HG02642 (cell line): ENCODE data around the gene UQCC5.
A peak's percentile ranks its signal among the peaks of the same experiment; 100 is the strongest.

ENCODE experiments used
- ATAC-seq: cut with Tn5 transposase; IDR thresholded peaks from one replicate; pipeline ENCODE4 v1.9.1; 2021; ENCODE audit warnings: mild to moderate bottlenecking; ENCODE audit not compliant: unreplicated experiment, poor library complexity

Gene UQCC5, protein sequence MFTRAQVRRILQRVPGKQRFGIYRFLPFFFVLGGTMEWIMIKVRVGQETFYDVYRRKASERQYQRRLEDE

DNA sequence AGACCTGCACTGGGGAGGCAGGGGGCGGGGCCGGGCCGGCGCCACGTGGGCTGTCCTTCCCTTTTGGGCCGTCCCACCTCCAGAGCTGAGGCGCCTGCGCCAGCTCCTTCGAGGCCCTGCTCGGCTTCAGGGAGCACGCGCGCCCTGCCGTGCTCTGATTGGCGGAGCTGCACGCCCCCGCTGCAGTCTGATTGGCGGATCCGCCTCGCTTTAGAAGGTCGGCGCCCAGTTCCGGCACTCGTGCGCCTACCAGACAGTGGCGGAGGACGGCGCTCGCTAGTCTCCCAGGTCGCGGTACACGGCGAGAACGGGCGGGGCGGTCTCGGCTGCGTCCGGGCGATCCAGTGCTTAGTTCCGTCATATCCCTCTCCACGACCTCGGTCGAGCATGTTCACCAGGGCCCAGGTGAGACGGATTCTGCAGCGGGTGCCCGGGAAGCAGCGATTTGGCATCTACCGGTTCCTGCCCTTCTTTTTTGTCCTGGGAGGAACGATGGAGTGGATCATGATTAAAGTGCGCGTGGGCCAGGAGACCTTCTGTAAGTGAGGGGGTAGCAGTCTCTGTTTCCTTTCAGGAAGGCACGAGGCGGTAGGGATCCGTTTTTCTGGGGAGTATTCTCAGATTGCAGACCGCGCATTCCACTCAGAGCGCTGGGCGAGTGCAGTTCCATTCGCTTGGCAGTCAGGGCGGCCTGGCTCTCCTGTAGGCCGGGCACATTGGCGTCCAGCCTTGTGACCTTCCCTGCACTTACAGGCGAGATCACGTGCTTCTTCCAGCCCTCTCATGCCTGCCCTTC lies at the start of gene UQCC5:
TSS of gene UQCC5 (plus strand) at position 237 of the 796 bp plus-strand sequence. CDS start at position 388, 151 bp downstream.
- peak; percentile 82 for ATAC-seq

DNA sequence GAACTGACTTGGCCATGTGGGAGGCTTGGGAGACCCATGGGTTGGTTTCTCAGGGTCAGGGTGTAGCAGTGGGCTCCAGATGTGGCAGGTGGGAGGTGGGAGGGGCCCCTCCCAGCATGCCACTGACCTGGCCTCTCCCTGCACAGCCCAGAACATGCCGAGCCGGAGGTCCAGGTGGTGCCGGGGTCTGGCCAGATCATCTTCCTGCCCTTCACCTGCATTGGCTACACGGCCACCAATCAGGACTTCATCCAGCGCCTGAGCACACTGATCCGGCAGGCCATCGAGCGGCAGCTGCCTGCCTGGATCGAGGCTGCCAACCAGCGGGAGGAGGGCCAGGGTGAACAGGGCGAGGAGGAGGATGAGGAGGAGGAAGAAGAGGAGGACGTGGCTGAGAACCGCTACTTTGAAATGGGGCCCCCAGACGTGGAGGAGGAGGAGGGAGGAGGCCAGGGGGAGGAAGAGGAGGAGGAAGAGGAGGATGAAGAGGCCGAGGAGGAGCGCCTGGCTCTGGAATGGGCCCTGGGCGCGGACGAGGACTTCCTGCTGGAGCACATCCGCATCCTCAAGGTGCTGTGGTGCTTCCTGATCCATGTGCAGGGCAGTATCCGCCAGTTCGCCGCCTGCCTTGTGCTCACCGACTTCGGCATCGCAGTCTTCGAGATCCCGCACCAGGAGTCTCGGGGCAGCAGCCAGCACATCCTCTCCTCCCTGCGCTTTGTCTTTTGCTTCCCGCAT lies 49.2 kb upstream of the UQCC5 start:
- no peak for ATAC-seq

DNA sequence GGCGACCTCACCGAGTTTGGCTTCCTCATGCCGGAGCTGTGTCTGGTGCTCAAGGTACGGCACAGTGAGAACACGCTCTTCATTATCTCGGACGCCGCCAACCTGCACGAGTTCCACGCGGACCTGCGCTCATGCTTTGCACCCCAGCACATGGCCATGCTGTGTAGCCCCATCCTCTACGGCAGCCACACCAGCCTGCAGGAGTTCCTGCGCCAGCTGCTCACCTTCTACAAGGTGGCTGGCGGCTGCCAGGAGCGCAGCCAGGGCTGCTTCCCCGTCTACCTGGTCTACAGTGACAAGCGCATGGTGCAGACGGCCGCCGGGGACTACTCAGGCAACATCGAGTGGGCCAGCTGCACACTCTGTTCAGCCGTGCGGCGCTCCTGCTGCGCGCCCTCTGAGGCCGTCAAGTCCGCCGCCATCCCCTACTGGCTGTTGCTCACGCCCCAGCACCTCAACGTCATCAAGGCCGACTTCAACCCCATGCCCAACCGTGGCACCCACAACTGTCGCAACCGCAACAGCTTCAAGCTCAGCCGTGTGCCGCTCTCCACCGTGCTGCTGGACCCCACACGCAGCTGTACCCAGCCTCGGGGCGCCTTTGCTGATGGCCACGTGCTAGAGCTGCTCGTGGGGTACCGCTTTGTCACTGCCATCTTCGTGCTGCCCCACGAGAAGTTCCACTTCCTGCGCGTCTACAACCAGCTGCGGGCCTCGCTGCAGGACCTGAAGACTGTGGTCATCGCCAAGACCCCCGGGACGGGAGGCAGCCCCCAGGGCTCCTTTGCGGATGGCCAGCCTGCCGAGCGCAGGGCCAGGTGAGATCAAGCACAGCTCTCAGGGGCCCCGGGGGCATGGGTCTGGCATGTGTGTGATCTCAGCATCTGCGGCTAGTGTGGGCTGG lies 48.4 kb upstream of the UQCC5 start:
- ATAC-seq = no peak

DNA sequence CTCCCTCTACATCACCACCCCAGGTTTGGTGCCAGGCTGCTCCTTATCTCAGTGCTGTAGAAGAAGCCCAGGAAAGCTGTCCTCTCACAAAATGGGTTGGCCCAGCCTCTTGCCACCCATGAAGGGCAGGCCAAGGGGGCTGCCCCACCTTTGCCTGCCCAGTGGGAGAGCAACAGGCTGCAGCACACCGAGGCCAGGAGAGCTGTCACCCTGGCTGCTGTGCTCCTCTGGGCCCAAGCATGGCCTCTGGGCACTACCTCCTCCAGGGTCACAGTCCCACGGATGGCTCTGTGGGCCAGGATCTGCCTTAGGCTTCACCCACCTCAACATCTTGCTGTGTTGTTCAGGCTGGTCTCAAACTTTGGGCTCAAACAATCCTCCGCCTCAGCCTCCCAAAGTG lies 47.7 kb upstream of the UQCC5 start:
- ATAC-seq = no peak

DNA sequence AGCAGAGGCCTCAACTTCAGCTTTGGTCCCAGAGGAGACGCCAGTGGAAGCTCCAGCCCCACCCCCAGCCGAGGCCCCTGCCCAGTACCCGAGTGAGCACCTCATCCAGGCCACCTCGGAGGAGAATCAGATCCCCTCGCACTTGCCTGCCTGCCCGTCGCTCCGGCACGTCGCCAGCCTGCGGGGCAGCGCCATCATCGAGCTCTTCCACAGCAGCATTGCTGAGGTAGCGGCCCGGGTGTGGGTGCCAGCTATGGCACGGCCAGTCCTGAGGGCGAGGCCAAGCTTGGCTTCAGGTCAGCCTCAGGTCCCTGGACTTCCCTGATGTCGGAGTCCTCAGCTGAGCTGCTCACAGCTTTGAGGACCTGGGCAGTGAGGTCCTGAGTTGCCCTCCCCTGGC lies 47.0 kb upstream of the UQCC5 start:
- ATAC-seq = no peak

DNA sequence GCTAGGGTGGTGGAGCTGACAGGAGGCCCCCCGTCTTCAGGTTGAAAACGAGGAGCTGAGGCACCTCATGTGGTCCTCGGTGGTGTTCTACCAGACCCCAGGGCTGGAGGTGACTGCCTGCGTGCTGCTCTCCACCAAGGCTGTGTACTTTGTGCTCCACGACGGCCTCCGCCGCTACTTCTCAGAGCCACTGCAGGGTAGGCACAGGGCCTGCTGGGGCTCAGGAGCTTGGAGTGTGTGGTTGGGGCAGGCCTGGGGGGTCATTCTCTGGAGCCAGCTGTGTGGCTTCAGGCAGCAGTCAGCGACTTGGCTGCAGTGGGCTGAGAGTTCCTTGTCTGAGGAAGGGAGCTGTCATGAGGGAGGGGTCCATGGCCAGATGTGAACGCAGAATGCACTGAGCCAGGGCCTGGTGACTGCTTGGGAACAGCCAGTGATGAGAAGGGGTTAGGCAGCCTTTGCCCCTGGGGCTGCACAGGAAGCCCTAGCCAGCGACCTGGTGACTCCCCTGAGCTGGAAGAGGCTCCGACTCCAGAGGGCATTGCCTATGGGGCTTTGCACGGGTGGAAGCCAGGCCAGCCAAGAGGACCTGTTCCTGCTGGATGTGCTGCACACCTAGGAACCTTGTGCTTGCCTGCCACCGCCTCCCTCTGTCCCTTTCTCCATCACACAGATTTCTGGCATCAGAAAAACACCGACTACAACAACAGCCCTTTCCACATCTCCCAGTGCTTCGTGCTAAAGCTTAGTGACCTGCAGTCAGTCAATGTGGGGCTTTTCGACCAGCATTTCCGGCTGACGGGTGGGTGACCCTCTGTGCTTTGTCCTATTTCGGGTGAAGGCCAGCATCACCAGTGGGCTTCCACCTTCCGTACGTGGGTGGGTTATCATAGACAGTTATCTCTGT lies 46.1 kb upstream of the UQCC5 start:
- no peak for ATAC-seq

DNA sequence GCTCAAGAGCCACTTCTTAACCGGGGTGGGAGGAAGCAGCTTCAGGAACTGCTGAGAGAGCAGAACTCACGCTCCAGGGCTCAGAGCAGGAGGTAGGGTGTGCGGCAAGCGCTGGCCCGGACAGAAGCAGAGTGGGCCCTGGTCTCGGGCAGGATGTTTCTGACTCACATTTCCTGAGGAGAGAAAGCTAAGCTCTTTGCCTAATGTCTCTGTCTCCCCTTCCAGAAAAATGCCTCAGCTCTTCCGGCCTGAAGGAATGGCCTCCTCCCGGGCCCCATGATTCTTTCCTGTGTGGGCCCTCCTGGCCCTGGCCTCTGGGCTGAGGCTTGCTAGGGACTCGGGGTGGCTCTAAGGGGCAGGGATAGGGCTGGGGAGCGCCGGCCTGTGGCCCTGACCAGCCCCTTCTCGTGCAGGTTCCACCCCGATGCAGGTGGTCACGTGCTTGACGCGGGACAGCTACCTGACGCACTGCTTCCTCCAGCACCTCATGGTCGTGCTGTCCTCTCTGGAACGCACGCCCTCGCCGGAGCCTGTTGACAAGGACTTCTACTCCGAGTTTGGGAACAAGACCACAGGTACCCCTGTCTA lies 45.4 kb upstream of the UQCC5 start:
- ATAC-seq = no peak

DNA sequence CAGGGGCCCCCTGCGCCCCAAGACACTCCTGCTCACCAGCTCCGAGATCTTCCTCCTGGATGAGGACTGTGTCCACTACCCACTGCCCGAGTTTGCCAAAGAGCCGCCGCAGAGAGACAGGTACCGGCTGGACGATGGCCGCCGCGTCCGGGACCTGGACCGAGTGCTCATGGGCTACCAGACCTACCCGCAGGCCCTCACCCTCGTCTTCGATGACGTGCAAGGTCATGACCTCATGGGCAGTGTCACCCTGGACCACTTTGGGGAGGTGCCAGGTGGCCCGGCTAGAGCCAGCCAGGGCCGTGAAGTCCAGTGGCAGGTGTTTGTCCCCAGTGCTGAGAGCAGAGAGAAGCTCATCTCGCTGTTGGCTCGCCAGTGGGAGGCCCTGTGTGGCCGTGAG lies 44.3 kb upstream of the UQCC5 start:
- no peak for ATAC-seq

DNA sequence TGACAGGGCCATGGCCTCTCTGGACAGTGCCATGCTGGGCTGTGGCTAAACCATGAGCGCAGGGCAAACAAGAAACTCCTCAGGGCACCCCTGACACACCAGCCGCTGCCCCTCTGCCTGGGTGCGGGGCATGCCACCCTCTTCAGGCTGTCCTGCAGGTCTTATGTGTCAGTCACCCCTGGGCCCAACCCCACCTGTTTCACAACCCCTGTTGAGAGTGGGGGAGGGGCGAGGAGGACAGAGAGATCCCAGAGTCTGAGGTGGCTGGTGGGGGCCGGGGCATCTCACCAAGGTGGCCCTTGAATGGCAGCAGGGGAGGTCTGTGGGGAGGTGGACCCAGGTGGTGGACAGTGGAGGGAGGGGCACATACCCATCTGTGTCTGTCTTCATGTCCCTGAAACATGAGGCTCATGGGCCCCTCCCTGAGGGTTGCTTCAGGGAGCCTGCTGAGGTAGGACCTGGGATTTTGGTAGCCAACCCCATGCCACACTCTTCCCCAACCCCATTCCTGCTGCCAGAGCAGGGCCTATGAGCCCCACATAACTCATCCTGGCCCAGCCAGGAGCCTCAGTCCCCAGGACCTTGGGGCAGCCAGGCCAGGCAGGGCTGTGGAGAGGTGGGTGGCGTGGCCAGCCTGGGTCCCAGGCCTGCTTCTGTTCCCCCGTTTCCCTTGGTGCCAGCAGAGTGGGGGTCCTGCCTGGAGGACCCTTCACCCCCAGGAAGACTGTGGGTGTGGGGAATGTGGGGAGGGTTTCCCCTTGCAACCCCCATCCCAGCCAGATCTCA lies 43.0 kb upstream of the UQCC5 start:
- no peak for ATAC-seq

DNA sequence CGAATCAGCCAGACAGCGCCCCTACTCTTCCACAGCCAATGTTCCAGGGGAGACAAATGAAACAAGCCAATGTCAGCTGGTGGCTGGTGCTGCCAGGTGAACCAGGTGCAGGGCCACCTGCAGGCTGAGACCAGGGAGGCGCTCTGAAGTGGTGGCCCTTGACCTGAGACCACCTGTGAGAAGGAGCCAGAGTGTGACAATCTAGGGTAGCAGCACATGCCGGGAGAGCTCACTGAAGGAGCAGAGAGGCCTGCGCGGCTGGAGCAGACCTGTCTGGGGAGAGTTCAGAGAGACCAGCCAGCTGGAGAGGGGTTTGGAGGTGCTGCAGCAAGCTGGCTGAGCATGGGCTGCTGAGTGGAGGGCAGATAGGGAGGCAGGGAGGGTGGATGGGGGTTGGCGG lies 42.0 kb upstream of the UQCC5 start:
- no peak for ATAC-seq

DNA sequence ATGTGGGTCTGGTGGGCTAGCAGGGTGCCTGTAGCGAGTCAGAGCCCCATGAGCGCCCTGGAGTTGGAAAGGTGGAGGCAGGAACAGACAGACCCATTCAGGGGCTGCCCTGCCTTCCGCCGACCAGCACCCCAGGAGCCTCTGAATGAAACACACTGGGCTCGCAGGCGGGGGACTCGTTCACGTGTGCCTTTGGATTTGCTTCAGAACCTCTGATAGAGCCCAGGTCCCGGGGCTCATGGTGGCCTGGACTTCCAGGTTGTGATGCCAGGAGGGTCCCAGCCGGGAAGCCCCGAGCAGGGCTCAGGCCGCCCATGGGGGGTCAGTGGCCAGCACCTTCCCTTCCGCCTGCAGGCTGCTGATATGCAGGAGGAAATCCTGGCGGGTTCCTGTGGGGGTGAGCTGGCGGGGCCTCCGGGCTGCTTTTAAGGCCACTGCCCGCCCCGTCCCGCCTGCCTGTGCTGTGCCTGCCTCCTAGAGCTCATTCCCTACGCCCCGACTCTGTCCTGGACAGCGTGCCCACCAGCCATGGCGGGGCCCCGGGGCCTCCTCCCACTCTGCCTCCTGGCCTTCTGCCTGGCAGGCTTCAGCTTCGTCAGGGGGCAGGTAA lies 41.4 kb upstream of the UQCC5 start, which contains the start of gene STAB1:
TSS of gene STAB1 (plus strand) at position 453 of the 610 bp plus-strand sequence. CDS start at position 529, 76 bp downstream.
- ATAC-seq = no peak

DNA sequence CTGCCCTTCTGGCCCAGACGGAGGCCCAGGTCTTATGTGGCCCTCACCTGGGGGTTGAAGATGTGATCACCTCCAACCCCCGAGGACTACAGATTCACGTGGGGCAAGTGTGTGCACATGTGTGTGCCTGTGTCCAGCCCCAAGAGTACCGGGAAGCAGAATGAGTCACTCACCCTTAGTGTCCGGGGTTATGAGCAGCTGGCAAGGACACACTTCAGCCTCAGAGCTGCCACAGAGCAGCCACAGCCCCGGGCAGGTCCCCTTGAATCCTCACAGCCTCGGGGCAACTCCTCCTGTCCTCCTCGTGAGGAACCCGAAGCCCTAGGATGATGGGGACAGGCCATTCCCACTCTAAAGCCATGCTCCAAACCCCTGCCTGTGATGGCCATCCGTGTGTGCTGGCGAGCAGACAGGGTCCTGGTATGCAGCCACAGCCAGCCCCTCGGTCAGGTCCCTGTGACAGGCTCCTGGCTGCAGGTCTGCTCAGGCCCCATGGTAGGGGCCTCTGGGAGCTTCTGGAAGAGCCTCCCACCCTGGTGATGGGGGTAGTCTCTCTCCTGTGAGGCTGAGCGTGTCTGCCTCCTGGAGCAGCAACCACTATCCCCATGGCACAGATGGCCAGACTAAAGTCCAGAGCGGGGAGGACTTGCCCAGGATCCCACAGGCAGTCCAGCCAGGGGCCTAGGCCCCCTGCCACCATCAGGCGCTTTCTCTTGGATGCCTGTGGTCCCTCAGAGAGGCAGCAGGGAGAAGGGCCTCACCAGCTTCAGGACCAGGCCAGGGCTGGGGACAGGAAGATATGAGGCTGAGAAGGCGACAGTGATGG lies 40.4 kb upstream of the UQCC5 start:
- ATAC-seq = no peak

DNA sequence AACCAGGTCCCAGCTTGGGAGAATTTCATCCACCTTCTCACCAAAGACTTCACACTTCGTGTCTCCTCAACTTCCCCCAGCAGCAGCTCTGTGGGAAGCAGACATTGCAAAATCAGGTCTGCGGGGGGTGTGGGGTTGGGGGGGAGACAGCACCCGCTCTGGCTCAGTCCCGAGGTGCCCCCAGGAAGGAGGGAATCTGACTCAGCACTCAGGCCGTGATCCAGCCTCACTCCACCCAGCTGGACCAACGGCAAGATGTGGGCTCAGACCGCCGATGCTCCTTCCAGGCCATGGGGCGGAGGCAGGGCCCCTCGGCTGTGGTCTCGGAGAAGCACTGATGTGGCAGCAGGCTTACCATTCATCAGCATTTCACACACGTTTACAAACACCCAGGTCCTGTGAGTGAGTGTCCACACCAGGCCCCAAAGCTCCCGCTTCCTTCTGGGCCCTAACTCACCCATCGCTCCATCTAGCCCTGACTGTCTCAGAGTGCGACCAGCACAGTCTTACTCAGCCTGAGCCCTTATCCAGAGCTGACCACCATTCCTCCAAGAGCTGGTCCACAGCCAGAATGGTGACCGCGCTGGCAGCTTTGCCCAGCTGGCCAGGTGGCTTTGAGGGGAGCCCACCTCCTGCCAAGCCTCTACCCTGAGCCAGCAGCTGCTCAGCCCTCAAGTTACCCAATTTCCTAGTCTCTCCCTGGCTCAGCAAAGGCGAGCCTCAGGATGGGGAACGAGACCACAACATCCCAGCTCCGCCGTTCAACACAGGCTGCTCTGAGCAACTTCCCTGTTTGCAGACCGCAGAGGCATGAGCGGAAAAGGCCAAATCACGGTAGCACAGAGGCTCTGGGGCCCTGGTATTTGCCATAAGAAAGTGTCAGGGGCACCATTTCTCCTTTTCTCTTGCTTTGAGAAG lies 38.0 kb upstream of the UQCC5 start:
- no peak for ATAC-seq

DNA sequence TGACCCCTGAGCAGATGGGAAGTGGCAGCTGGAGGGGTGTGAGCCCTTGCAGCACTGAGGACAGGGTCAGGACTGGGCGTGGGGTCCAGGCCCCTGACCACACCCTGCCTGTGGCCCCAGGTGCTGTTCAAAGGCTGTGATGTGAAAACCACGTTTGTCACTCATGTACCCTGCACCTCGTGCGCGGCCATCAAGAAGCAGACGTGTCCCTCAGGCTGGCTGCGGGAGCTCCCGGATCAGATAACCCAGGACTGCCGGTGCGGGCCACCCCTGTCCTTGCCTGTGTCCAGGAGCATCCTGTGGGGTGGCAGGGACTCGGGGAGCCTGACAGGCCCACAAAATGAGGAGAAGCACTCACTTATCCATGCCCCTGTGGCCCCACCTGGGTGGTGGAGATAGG lies 35.4 kb upstream of the UQCC5 start:
- ATAC-seq = no peak

DNA sequence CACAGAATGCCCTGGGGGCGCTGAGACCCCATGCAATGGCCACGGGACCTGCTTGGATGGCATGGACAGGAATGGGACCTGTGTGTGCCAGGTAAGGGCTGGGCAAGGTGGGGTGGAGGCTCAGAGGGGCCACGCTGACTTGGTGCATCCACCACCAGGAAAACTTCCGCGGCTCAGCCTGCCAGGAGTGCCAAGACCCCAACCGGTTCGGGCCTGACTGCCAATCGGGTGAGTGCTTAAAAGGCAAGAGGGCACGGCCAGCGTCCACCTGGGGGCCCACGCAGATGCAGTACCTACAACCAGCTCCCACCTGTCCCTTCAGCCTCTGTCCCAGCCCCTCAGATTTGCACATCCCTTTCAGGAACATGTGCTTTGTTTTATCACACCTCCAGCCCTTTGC lies 34.4 kb upstream of the UQCC5 start:
- ATAC-seq = no peak

DNA sequence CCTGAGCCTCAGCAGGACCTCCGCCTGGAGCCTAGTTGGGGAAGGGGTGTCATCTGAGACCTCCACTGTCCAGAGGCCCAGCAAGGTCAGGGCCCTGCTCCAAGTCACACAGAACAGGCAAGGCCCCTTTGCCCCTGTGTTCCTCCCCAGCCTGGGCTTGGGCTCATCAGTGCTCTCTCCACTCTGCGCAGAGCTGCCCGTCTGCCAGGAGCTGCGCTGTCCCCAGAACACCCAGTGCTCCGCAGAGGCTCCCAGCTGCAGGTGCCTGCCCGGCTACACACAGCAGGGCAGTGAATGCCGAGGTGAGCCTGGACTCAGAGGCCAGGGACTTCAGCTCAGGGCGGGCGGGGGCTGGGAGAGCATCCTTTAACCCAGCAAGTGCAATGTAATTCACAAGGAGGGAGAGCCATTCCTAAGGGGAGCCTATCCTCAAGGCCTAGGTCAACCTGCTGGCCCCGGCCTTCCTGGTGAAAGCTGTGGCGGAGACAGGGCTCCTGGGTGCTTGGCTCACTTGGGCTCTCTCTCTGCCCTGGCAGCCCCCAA lies 33.5 kb upstream of the UQCC5 start:
- no peak for ATAC-seq
